ENCODE data around the gene MYL4. TPM values are rescaled to one million over a fixed set of nuclear protein-coding genes. Genes with fewer than 3 reads are reported as not detected.

Gene MYL4
- total RNA-seq, 1 donor from 2014 or later: 7.6 TPM

DNA sequence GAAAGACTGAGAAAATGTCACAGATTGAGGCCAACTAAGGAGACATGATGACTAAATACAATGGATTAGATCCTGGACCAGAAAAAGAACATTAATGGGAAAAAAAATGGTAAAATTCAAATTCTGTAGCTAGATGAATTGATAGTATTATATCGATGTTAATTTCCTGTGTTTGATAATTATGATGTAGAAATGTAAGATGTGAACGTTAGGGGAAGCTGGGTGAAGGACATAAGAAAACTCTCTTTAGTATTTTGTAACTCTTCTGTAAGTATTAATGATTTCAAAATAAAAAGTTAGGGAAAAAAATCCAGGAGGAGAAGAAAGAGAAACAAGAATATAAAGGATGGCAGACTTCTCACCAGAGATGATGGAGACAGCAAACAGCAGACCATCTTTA is 41.7 kb downstream of the MYL4 start:
- Mint-ChIP-seq H3K9me3 (ENCODE audit: unreplicated experiment) (peaks cover 1% of the 10 kb centered on the region), H3K27ac (ENCODE audit: unreplicated experiment) (no peak overlapping the region)
- TF ChIP-seq, protein P1, sequence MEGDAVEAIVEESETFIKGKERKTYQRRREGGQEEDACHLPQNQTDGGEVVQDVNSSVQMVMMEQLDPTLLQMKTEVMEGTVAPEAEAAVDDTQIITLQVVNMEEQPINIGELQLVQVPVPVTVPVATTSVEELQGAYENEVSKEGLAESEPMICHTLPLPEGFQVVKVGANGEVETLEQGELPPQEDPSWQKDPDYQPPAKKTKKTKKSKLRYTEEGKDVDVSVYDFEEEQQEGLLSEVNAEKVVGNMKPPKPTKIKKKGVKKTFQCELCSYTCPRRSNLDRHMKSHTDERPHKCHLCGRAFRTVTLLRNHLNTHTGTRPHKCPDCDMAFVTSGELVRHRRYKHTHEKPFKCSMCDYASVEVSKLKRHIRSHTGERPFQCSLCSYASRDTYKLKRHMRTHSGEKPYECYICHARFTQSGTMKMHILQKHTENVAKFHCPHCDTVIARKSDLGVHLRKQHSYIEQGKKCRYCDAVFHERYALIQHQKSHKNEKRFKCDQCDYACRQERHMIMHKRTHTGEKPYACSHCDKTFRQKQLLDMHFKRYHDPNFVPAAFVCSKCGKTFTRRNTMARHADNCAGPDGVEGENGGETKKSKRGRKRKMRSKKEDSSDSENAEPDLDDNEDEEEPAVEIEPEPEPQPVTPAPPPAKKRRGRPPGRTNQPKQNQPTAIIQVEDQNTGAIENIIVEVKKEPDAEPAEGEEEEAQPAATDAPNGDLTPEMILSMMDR (IDR thresholded peaks at IDR 0.05; ENCODE audit: partially characterized antibody, unreplicated experiment): no peak

DNA sequence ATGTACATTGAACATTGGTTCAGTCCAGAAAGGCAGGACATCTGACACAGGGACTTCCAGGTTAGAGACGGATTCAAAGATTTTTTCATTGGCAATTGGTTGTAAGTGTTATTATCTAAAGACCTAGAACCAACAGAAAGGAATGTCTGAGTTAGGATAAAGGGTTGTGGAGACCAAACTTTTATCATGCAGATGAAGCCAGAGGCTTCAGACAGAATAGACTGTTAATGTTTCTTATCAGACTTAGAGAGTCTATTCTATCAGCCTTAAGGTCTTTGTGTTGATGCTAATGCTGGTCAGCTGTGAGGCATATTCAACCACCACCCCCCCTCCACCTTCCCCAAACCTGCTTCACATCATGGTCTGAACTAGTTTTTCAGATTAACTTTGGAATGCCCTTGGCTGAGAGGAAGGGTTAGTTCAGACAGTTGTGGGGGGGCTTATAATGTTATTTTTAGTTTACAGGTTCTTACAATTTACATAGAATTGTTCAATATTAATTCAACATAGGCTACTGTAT is 42.3 kb downstream of the MYL4 start:
- H3K4me1 Mint-ChIP-seq (ENCODE audit: low read depth, unreplicated experiment): peaks cover 2% of the 10 kb centered on the region
- H3K36me3 Mint-ChIP-seq (ENCODE audit: unreplicated experiment): peaks cover 4% of the 10 kb centered on the region
- H3K27me3 Mint-ChIP-seq (ENCODE audit: unreplicated experiment): peaks cover 20% of the 10 kb centered on the region
- H3K9me3 Mint-ChIP-seq (ENCODE audit: unreplicated experiment): peaks cover 3% of the 10 kb centered on the region
- no peak overlapping the region for H3K27ac Mint-ChIP-seq (ENCODE audit: unreplicated experiment)
- no peak overlapping the region for H3K4me3 Mint-ChIP-seq (ENCODE audit: unreplicated experiment)
- no peak for DNase-seq
- TF ChIP-seq, protein P1 (IDR thresholded peaks at IDR 0.05; ENCODE audit: partially characterized antibody, unreplicated experiment): no peak

More for the DNA sequence above, 41.7 kb downstream of the MYL4 start:
- no peak for DNase-seq
- Mint-ChIP-seq H3K4me3 (ENCODE audit: unreplicated experiment) (no peak overlapping the region), H3K27me3 (ENCODE audit: unreplicated experiment) (peaks cover 18% of the 10 kb centered on the region), H3K4me1 (ENCODE audit: low read depth, unreplicated experiment) (peaks cover 2% of the 10 kb centered on the region), H3K36me3 (ENCODE audit: unreplicated experiment) (peaks cover 4% of the 10 kb centered on the region)

DNA sequence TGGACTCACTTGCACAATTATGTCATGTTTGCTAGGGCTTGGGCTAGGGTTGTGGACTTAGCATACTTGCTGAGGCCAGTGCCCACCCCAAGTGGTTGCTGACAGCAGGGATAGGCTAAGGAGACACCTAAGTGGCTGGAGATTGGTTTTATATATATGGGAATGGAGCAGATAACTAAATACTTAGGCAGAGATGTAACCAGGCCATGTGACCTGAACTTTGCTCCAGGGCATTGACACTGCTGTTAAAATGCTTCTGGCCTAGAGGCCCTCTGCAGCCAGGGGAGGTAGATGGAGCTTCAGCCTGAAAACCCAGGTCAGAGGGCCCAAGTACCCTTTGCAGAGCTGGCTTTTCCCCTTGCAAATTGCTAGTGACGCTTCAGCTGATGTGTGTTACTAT is 43.1 kb downstream of the MYL4 start:
- no peak overlapping the region for H3K27ac Mint-ChIP-seq (ENCODE audit: unreplicated experiment)
- peaks cover 22% of the 10 kb centered on the region for H3K27me3 Mint-ChIP-seq (ENCODE audit: unreplicated experiment)
- H3K36me3 Mint-ChIP-seq (ENCODE audit: unreplicated experiment): peaks cover 4% of the 10 kb centered on the region
- peaks cover 2% of the 10 kb centered on the region for H3K4me1 Mint-ChIP-seq (ENCODE audit: low read depth, unreplicated experiment)
- DNase-seq: no peak
- peak overlapping the region; percentile 74 for H3K4me3 Mint-ChIP-seq (ENCODE audit: unreplicated experiment)
- TF ChIP-seq, protein P1 (IDR thresholded peaks at IDR 0.05; ENCODE audit: partially characterized antibody, unreplicated experiment): no peak
- H3K9me3 Mint-ChIP-seq (ENCODE audit: unreplicated experiment): peaks cover 3% of the 10 kb centered on the region

DNA sequence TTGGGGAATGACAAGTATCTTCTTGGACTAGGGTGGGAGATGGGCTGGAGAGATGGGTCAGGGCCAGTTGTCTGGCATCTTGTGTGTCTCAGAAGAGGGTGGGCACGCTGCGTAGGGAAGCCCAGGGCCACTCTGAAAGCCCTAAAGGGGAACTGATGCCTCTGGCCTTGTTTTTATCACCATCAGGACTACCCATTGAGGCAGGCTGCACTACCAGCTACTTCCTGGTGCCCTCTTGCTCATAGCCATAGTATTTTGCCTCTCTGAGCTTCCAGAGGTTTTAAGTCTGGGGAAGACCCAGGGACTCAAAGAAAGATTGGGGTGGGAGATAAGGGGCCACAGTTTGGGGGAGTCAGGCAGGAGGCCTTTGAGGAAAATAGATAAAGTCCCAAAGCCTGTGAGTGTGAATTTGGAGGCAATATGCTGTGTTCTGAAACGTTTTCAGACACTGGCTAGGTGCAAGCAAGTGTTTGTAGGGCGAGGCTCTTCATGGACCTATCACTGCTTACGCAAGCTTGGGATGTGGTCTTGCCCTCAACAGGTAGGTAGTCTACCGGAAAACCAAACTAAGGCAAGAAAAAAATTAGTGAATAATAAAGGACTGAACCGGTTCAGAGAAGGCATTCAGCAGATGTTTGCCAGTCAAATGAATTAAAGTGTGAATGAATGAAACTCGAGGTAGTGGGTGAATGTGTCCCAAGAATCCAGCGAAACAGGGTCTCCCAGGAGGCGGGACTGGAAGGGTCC is 43.8 kb downstream of the MYL4 start:
- H3K9me3 Mint-ChIP-seq (ENCODE audit: unreplicated experiment): peaks cover 3% of the 10 kb centered on the region
- peaks cover 4% of the 10 kb centered on the region for H3K36me3 Mint-ChIP-seq (ENCODE audit: unreplicated experiment)
- H3K27me3 Mint-ChIP-seq (ENCODE audit: unreplicated experiment): peaks cover 22% of the 10 kb centered on the region
- TF ChIP-seq, protein P1 (IDR thresholded peaks at IDR 0.05; ENCODE audit: partially characterized antibody, unreplicated experiment): no peak
- H3K4me1 Mint-ChIP-seq (ENCODE audit: low read depth, unreplicated experiment): peaks cover 2% of the 10 kb centered on the region
- H3K4me3 Mint-ChIP-seq (ENCODE audit: unreplicated experiment): peak overlapping the region; percentile 74
- H3K27ac Mint-ChIP-seq (ENCODE audit: unreplicated experiment): no peak overlapping the region
- DNase-seq: no peak

All from glutamatergic neuron (in vitro differentiated cells).